Stimulated activated CD4-positive, alpha-beta T cell treated with anti-CD3 and anti-CD28 coated beads, Interleukin-12 subunit alpha, Interleukin-12 subunit beta, amount 100 ng/mL, for 48 hours (primary cell): Measurements from ENCODE around the gene CCDC32.

ENCODE experiments used
- DNase-seq, 3 donors: peaks; one replicate each; pipeline ENCODE4 v3.0.0-alpha.2; 2020; ENCODE audit warnings: low read depth in 2 of 3, low spot score in 1 of 3

CCDC32 gene

GRCh38 chr15:40513609-40514008 is 51.2 kb downstream of the CCDC32 start:
- no peak for DNase-seq

DNA sequence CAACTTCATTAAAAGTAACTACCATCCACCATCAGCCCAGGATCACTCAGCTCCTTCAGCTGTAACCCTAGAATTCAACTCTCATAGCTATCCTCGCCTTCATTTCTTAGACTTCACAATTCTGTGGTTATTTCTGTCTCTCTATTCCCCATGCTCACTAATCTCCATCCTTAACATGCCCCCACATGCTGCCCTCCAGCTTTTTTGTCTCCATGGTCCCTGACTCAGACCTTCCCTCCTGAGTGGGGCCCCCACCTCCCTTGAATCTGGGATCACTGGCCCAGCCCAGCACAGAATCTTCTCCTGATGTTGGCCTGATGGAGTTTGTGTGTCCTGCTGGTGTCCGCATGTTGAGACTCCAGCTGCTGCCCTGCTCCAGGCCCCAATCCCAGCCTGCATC is 52.4 kb downstream of the CCDC32 start:
- no peak for DNase-seq

DNA sequence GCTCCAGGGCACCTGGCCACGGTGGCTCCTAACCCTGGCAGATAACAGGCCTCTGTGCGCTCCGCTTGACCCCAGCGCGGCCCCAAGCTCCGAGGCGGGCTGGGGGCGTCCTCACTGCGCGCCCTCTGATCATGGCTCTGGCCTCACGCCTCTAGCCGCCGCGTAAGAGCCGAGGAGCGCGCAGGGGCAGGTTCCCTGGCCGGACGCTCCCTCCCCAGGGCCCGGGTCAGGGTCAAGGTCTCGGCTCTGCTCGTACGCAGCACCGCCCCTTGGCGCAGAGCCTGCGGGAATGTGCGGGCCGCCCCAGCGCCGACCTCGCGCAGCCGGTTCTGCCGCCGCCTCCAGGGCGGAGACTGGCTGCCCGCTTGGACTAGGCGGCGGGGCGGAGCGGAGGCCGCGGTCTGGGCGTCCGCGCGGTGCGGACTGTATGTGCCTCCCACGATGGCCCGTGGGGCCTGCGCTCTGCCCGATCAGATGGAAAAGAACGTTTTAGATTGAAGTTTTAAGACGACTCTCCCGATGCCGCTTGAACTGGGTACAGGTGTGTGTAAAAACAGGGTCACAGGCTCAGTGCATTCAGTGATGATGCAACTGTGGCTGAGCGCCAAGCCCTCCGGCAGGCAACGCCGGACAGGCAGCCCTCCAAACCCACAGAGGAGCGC is 53.2 kb downstream of the CCDC32 start:
- DNase-seq: no peak

DNA sequence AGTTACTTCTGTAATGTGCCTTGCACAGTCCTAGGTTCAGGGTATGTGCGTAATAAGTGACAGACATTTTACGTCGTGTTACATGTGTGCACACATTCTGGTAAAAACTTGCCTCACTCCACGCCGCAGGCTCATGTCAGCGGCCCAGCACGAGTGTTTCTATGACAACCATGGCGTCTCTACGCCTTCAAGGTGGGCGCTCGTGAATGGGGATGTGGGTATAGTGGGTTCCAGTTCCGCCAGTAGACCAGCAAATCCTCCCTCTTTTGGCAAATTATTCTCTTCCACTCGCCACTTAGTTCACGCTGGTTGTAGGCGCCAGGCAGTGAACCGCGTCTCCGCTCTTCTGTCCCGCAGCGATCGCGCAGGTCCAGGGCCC is 53.8 kb downstream of the CCDC32 start:
- no peak for DNase-seq

- DNase-seq: no peak
Measured at GRCh38 chr15:40510201-40510600, 54.6 kb downstream of the CCDC32 start.

DNA sequence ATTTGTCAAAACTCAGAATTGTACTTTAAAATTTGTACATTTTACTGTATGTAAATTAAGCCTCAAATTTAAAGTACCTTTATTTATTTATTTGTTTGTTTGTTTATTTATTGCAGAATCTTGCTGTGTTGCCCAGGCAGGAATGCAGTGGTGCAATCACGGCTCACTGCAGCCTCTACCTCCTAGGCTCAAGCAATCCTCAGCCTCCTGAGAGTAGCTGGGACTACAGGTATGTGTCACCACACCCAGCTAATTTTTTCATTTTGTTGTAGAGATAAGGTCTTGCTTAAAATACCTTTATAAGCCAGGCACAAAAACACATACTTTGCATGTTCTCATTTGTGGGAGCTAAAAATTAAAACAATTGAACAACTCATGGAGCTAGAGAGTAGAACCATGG is 56.6 kb downstream of the CCDC32 start:
- no peak for DNase-seq

DNA sequence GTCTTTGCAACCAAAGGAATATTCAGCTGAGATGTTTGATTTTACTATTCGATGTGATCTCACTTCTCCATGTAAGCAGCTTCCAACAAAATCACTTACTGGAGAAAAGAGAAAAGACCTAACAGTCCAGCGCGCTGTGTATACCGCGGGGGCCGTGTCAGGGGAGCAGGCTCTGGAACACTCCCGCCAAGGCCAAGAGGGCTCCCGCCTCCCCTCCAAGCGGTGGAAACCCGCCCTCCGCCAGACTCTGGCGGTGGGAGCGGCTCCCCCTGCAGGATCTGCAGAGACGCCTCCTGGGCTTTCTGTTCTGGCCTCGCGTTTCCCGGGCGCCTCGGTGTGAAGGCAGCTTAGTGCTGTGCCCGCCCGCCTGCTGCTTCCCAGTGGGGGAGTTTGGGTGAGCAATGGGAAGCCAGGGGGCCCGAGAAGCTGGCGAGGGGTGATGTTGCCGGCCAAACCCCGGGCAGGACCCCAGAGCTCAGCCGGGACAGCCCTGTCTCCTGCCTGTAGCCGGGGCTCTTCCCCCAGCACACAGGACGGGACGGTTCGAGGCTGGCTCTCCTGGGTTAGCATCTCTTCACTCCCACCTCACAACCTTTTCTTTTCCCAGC is 57.8 kb downstream of the CCDC32 start:
- DNase-seq: peak; percentile 37 to 60 (median 42)
